Activated naive CD8-positive, alpha-beta T cell treated with anti-CD3 and anti-CD28 coated beads, Interleukin-2, amount 10 ng/mL, durations not matched to agents 7 days and 5 days (primary cell): ENCODE measurements around the gene IBA57. TPM values are rescaled to one million over a fixed set of nuclear protein-coding genes. Genes with fewer than 3 reads are reported as not detected.

Experiments
- ATAC-seq: fragments of 150-1000 bp; cut with Tn5 transposase; one replicate; pipeline ENCODE4 v1.10.0; 2021; ENCODE audit warnings: low read depth, moderate library complexity
- POLR2A ChIA-PET: fragments of 350-600 bp; sonication (Branson Sonifier 250); formaldehyde crosslinking; loops from one replicate; lab custom pipeline; 2021; ENCODE audit warnings: antibody characterized with exemption; lab: Charles Lee
- DNase-seq: peaks from one replicate; pipeline ENCODE4 v3.0.0; 2021
- H3K27ac Mint-ChIP-seq: one replicate; pipeline ENCODE4 v1.8.0; 2022; ENCODE audit warnings: mild to moderate bottlenecking, mixed read lengths
- H3K27me3 Mint-ChIP-seq: one replicate; pipeline ENCODE4 v1.8.0; 2022; ENCODE audit warnings: mild to moderate bottlenecking, moderate library complexity, mixed read lengths
- H3K36me3 Mint-ChIP-seq: one replicate; pipeline ENCODE4 v1.8.0; 2021; ENCODE audit warnings: mild to moderate bottlenecking, mixed read lengths
- H3K4me1 Mint-ChIP-seq: one replicate; pipeline ENCODE4 v1.8.0; 2021; ENCODE audit warnings: mixed read lengths
- H3K4me3 Mint-ChIP-seq: one replicate; pipeline ENCODE4 v1.8.0; 2022; ENCODE audit warnings: mild to moderate bottlenecking, moderate library complexity, mixed read lengths
- H3K9me3 Mint-ChIP-seq: one replicate; pipeline ENCODE4 v1.8.0; 2021; ENCODE audit warnings: mixed read lengths
- total RNA-seq, 2 experiments: library from RNA; stranded (reverse); gene quantifications; one replicate each; pipeline ENCODE4 v1.2.3, GENCODE V29; 2021

Gene IBA57
- total RNA-seq, 2 experiments from 2014 or later: 9.7 to 12.2 TPM

DNA sequence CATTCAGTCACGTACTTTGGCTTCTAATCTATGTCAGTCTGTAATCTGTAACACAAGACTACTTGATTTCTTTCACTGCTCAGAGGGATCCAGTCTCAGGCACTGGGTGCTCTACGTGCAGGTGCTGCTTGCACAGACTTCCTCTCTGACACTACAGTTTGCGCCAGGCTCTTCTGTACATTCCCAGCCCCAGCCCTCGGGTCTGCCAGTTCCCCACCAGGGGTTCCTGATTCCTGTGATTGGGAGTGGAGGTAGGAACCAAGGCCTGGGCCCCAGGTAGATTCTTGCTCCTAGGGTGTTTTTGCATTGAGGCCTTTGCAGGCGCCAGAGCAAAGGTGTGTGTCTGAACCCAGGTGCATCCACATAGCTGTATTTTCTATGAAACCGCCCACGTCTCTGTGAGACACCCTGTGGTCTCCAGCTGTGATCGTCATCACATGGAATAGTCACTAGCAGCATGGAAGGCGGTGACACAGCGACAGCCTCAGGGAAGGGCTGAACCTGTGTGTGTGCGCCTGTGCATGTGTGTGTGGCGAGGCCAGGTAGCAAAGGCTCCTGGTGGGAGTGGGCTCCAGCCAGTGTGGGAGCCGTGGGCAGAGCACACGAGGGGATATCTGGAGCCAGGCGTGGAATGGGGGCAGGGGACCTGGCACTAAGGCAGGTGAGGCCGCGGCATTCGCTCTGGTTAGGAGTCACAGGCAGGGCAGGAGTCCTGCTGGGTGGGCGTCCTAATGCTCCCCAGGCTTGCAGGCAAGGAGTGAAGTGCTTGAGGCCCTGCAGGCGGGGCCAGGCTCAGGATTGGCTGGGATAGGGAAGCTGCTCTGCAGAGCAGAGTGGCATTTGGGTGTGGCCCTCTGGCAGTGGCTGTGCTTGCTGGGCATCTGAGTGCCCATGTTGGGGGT, 10.7 kb upstream of the IBA57 start:
- H3K4me3 Mint-ChIP-seq: no peak overlapping the region
- DNase-seq: no peak
- H3K36me3 Mint-ChIP-seq: no peaks in the 10 kb centered on the region
- no peak for ATAC-seq
- H3K27ac Mint-ChIP-seq: peak overlapping the region; percentile 71
- POLR2A ChIA-PET: interaction anchor here (1.4 kb wide), 1 partner anchor 11 kb away, joined by 5 read pairs; no protein-coding TSS in a partner anchor
- peaks cover 14% of the 10 kb centered on the region for H3K4me1 Mint-ChIP-seq
- H3K9me3 Mint-ChIP-seq: no peaks in the 10 kb centered on the region
- no peaks in the 10 kb centered on the region for H3K27me3 Mint-ChIP-seq

GRCh38 chr1:228155596-228156514, 9.7 kb upstream of the IBA57 start:
- H3K4me3 Mint-ChIP-seq: peak overlapping the region; percentile 82
- H3K4me1 Mint-ChIP-seq: peaks cover 14% of the 10 kb centered on the region
- peak overlapping the region; percentile 89 for H3K27ac Mint-ChIP-seq
- ATAC-seq (no peak), DNase-seq (no peak)
- H3K36me3 Mint-ChIP-seq: no peaks in the 10 kb centered on the region
- H3K27me3 Mint-ChIP-seq: no peaks in the 10 kb centered on the region
- H3K9me3 Mint-ChIP-seq: no peaks in the 10 kb centered on the region
- POLR2A ChIA-PET: interaction anchor here (0.9 to 1.9 kb wide), 7 partner anchors 9 to 323 kb away, joined by 3 to 23 read pairs (median 7); partner anchors contain the start of genes GUK1, IBA57 and TRIM11

DNA sequence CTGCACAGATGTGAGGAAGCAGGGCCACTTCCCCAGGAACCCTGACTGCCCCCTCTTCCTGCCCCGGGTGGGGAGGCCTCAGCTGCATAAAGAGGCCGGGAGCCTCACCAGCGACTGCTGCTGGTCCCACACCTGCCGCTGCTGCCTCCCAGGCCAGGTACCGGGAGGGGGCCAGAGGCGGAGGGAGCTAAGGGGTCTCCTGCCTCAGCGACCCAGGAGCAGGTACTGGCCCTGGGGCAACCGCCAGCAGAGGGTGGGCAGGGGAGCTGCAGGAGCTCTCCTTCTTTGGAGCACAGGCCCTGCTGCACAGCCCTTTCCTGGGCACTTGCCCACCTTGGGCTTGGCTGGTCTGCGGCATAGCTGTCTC, 9.1 kb upstream of the IBA57 start:
- POLR2A ChIA-PET: interaction anchor here (0.9 to 1.9 kb wide), 6 partner anchors 9 to 322 kb away, joined by 3 to 23 read pairs (median 8); partner anchors contain the start of genes GUK1, IBA57 and TRIM11
- ATAC-seq (peak; percentile 71), DNase-seq (peak; percentile 57)
- H3K4me1 Mint-ChIP-seq: peaks cover 16% of the 10 kb centered on the region
- no peaks in the 10 kb centered on the region for H3K36me3 Mint-ChIP-seq
- H3K27me3 Mint-ChIP-seq: no peaks in the 10 kb centered on the region
- H3K27ac Mint-ChIP-seq: peak overlapping the region; percentile 89
- H3K9me3 Mint-ChIP-seq: no peaks in the 10 kb centered on the region
- peak overlapping the region; percentile 82 for H3K4me3 Mint-ChIP-seq

GRCh38 chr1:228156941-228157728, 8.5 kb upstream of the IBA57 start:
- POLR2A ChIA-PET: interaction anchor here (0.8 to 1.9 kb wide), 8 partner anchors 8 to 331 kb away, joined by 3 to 23 read pairs (median 6); partner anchors contain the start of genes GUK1, IBA57 and TRIM11
- H3K4me1 Mint-ChIP-seq: peaks cover 22% of the 10 kb centered on the region
- H3K27ac Mint-ChIP-seq: peak overlapping the region; percentile 89
- DNase-seq (peak; percentile 66), ATAC-seq (peak; percentile 79)
- H3K36me3 Mint-ChIP-seq: no peaks in the 10 kb centered on the region
- peak overlapping the region; percentile 82 for H3K4me3 Mint-ChIP-seq
- H3K27me3 Mint-ChIP-seq: no peaks in the 10 kb centered on the region
- no peaks in the 10 kb centered on the region for H3K9me3 Mint-ChIP-seq

- no peak for DNase-seq
- Mint-ChIP-seq H3K27me3 (no peaks in the 10 kb centered on the region), H3K4me1 (peaks cover 28% of the 10 kb centered on the region), H3K4me3 (no peak overlapping the region), H3K27ac (peak overlapping the region; percentile 63), H3K9me3 (no peaks in the 10 kb centered on the region), H3K36me3 (no peaks in the 10 kb centered on the region)
- POLR2A ChIA-PET: interaction anchor here (0.8 to 1.9 kb wide), 6 partner anchors 7 to 330 kb away, joined by 3 to 23 read pairs (median 8); partner anchors contain the start of genes GUK1 and IBA57
- ATAC-seq: no peak
Observed at GRCh38 chr1:228157729-228158126, 7.9 kb upstream of the IBA57 start.

- Mint-ChIP-seq H3K27ac (no peak overlapping the region), H3K4me1 (peaks cover 29% of the 10 kb centered on the region), H3K27me3 (no peaks in the 10 kb centered on the region), H3K36me3 (no peaks in the 10 kb centered on the region), H3K4me3 (no peak overlapping the region), H3K9me3 (no peaks in the 10 kb centered on the region)
- ATAC-seq (no peak), DNase-seq (no peak)
- POLR2A ChIA-PET: no interaction called here
Observed at GRCh38 chr1:228158151-228159007, 7.2 kb upstream of the IBA57 start.

DNA sequence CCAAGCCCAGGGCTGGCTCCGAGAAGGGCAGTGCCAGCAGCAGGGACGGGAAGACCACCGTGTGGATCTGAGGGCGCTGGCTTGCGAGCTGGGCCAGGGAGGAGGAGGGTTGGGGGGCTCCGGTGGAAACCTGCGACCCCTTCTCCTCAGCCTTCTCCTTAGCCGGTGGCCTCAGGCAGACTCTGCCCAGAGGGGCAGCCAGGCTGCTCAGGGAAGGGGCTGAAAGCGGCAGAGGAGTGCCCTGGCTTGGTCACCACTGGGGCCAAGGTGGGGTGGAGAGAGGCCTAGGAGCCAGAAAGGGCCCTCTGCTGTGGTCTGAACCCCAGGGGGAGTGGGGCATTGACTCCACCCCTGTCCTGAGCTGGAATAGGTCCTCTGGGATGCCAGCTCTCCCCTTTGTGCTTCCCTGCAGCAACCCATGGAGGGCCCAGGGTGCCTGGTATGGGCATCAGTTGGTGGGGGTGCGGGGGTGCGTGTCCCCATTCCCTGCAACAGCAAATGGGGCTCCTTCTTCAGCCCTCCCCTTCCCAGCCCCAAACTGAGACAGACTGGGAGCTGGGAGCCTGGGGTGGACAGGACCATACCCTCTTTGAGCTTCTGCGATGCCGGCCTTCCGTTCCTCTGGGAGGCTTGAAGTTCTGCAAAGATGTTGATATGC, 6.5 kb upstream of the IBA57 start:
- Mint-ChIP-seq H3K27me3 (no peaks in the 10 kb centered on the region), H3K27ac (no peak overlapping the region), H3K4me3 (no peak overlapping the region), H3K4me1 (peaks cover 30% of the 10 kb centered on the region), H3K9me3 (no peaks in the 10 kb centered on the region), H3K36me3 (no peaks in the 10 kb centered on the region)
- DNase-seq (no peak), ATAC-seq (no peak)
- POLR2A ChIA-PET: interaction anchor here (0.6 to 0.8 kb wide), 2 partner anchors 19 to 21 kb away, joined by 3 to 4 read pairs; no protein-coding TSS in a partner anchor

- Mint-ChIP-seq H3K27me3 (no peaks in the 10 kb centered on the region), H3K9me3 (no peaks in the 10 kb centered on the region), H3K4me3 (no peak overlapping the region), H3K4me1 (peaks cover 35% of the 10 kb centered on the region), H3K27ac (no peak overlapping the region), H3K36me3 (no peaks in the 10 kb centered on the region)
- POLR2A ChIA-PET: interaction anchor here (1.3 kb wide), 1 partner anchor 20 kb away, joined by 6 read pairs; no protein-coding TSS in a partner anchor
- DNase-seq (no peak), ATAC-seq (no peak)
Observed at GRCh38 chr1:228160201-228160761, 5.3 kb upstream of the IBA57 start.

- Mint-ChIP-seq H3K36me3 (no peaks in the 10 kb centered on the region), H3K9me3 (no peaks in the 10 kb centered on the region), H3K4me1 (peaks cover 32% of the 10 kb centered on the region), H3K27me3 (no peaks in the 10 kb centered on the region), H3K4me3 (no peak overlapping the region), H3K27ac (peak overlapping the region; percentile 75)
- POLR2A ChIA-PET: interaction anchor here (1.3 to 2.9 kb wide), 2 partner anchors 19 to 21 kb away, joined by 6 to 13 read pairs; no protein-coding TSS in a partner anchor
- no peak for DNase-seq
- ATAC-seq: no peak
Observed at GRCh38 chr1:228161362-228161761, 4.2 kb upstream of the IBA57 start.

- peak overlapping the region; percentile 75 for H3K27ac Mint-ChIP-seq
- H3K4me1 Mint-ChIP-seq: peaks cover 35% of the 10 kb centered on the region
- POLR2A ChIA-PET: interaction anchor here (1.0 to 2.9 kb wide), 5 partner anchors 11 to 302 kb away, joined by 3 to 13 read pairs (median 4); partner anchors contain the start of gene GUK1
- no peak overlapping the region for H3K4me3 Mint-ChIP-seq
- no peaks in the 10 kb centered on the region for H3K9me3 Mint-ChIP-seq
- ATAC-seq (no peak), DNase-seq (no peak)
- H3K36me3 Mint-ChIP-seq: no peaks in the 10 kb centered on the region
- H3K27me3 Mint-ChIP-seq: no peaks in the 10 kb centered on the region
Observed at GRCh38 chr1:228161866-228162265, 3.7 kb upstream of the IBA57 start.
